NCI-H2029 (cell line): Measurements from ENCODE around the gene SDC4.

Experiments
- DNase-seq: peaks from one replicate; lab custom pipeline; 2025; lab: John Stamatoyannopoulos, UW

Gene SDC4

DNA sequence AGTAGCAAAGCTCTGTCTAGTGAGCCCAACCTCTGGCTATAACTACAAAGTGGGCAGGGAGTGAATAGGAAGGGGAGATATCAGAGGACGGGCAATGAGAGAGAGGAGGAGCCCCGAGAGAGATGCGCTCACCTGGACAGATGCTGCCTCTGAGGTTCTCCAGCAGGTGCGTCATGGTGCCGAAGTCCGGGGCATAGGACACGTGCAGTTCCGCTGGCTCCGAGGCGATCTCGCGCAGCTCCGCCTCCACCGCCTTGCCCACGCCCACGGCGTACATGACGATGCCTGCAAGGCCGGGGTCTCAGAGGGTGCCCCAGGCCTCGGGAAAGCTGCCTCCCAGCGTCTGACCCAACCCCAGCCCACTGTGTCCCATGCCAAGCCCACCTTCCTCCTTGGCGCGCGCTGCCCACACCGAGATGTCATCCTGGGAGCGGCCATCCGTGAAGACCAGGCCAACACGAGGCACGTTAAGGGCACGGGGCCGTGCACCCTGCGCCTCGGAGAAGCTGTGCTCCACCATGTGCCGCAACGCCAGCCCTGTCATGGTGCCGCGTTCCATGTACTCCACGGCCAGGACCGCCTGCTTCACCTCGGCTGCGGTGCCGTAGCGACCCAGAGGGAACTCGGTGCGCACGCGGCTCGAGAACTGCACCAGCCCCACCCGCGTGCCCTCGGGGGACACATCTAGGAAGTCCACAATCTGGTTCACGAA is 50.3 kb downstream of the SDC4 start:
- no peak for DNase-seq

DNA sequence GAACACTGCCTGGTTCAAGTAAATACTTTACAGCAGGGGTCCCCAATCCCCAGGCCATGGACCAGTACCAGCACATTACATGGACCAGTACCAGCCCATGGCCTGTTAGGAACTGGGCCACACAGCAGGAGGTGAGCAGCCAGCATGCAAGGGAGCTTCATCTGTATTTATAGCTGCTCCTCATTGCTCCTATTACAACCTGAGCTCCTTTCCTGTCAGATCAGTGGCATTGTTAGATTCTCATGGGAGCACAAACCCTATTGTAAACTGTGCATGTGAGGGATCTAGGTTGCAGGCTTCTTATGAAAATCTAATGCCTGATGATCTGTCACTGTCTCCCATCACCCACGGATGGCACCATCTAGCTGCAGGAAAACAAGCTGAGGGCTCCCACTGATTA is 53.6 kb downstream of the SDC4 start:
- DNase-seq: no peak

DNA sequence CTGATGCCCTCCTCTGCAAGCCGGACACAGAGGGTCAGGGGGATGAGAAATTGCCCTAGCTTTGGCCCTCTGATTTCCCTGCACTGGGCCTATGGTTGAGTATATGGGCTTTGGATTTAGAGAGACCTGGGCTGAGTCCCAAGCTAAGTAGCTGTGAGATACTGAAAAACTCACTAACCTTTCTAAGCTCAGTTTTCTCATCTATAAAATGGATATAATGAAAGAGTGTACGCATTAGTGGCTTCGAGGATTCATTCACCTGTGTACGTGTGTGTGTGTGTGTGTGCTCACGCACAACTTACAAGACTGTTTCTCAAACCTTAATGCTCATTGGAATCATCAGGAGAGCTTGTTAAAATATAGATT is 54.2 kb downstream of the SDC4 start:
- DNase-seq: no peak

DNA sequence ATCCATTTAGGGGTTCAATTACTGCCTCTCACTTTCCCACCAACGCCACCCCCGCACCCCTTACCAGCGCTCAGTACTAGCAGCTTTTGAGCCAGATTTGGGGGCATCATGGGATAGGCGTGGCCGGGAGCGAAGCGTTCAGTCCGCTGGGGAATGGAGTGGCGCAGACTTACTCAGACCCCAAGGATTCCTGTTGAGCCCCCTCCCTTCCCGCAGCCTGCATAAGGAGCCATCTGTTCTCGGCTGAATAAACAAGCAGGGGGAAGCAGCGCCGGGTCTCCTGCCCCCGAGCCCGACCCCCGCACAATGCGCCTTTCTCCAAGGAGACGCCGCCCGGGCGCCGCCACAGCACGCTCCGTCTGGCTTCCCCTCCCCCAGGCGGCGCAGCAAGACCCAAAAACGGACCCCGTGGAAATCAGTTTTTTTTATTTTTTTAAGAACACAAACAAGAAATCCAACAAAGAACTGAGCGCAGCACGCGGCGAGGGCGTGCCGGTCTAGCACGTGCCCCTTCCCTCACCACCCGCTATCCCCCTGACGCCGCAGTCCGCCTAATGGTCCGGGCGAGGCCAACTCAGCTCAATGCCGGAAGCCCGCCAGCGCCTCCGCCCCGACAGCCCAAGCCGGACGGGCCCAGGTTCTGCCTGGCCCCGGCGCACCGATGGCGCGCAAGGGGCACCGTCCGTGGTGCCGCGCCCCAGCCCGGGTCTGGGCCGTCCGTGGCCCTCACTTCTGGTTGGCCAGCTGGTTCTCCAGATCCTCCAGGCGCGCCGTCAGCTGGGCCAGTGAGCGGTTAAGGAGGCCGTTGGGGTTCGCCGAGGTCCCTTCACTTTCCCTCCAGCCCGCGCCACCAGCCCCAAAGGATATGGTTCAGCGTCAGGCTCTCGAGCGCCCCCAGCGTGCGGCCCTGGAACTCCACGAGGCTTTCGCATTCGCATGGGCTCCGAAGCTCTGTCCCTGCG is 54.9 kb downstream of the SDC4 start:
- peak; percentile 74 for DNase-seq

DNA sequence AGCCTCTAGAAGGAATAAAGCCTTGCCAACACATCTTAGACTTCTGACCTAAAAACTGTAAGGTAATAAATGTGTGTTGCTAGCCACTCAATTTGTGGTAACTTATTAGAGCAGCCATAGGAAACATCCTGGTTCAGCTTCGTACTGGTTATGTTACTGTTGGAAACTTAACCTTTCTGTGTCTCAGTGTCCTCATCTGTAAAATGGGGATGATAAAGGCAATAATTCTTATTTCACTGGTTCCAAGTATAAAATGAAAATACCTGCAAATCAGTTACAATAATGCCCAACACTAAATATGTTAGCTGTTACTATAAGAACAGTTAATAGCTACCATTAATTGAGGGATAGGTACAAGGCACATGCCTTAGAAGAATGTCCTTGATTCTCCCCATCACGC is 55.9 kb downstream of the SDC4 start:
- DNase-seq: no peak

DNA sequence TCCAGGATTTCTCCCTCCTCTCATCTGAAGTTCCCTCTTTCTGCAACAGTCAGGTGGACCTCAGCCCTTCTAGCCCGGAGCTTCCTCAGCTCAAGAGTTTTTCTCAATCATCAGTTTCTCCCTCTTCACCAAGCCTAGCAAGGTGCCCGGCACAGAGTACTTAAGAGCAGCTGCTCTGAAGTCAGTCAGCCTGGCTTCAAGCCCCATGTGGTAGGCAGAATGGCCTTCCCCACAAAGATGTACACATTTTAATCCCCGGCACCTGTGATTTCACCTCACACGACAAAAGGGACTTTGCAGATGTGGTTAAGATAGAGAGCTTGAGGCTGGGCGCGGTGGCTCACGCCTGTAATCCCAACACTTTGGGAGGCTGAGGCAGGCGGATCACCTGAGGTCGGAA is 56.7 kb downstream of the SDC4 start:
- no peak for DNase-seq

DNA sequence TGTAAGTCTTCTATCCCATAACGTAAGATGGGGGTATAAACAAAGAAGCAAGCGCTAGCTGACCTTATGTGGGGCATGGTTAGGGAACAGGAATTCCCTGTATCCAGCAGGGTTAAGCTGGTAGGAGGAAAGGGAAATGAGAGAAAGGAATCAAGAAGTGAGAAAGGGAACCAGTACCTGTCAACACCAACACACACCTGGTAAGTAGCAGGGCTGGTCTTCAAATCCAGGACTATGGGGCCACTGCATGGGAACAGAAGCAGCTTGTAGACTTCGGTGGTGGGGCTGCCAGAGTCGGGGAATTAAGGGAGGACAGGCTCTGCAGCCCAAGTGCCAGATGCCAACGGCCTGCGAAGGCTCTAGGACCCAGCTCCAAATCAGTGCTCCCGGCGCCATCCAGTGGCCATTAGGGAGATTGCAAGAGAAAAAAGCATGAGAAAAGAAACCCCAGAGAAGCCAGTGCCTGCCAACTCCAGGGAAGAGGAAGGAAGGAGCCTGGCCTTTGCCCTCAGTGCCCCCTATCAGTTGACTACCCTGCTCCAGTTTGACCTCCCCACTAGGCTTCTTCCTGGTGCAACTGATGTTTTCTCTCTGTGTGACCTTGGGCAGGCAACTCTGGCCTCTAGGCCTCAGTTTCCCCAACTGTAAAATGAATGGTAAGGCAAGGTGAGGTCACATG is 57.4 kb downstream of the SDC4 start:
- peak; percentile 57 for DNase-seq

DNA sequence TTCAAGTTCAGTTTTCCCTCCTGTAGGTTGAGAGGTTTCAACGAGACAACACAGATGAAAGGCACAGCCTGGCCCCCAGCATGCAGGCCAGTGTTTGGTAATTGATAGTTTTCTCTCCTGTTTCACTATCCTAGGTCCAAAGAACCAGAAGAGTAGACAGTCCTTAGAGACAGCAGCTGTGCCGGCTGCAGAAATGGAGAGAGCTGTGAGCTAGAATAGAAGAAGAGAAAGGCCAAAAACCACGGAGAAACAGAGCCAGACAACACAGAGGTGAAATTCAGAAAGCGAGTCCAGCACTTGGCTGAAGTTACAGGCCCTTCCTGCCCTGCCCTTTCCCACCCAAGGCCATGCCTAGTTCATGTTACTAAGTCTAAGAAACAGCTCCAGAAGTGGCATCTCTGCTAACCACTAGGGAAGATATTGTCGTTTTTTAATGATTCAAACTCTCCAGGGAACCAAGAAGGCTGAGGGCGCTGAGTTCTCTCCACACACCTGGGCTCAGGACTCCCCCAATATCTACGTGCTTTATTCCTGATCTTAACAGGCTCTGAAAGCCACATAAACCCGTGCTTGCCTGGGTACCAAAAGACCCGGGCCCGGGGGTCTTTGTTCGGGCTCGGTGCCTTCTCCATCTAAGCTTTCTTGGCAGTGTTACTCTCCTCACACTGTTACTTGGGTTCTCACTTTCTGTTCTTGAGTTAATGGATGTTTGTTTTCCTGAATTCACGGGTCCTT is 58.1 kb downstream of the SDC4 start:
- no peak for DNase-seq

DNA sequence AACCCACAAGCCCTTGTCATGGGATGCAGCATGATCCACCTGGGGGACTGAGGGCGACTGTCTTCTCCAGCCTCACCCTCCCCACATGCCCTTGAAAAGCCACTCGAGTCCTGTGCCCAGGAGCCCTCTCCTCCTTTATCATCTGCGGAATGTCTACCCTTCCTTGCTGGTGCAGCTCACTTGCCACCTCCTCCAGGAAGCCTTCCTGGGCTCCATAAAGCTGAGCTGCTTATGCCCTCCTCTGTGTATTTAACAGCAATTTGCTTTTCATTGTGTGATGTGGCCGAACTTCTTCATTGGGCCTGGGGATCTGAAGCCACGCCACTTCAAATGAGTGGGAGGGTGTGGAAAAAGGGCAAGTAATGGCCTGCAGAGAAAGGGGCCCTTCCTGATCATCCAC is 59.4 kb downstream of the SDC4 start:
- DNase-seq: no peak

DNA sequence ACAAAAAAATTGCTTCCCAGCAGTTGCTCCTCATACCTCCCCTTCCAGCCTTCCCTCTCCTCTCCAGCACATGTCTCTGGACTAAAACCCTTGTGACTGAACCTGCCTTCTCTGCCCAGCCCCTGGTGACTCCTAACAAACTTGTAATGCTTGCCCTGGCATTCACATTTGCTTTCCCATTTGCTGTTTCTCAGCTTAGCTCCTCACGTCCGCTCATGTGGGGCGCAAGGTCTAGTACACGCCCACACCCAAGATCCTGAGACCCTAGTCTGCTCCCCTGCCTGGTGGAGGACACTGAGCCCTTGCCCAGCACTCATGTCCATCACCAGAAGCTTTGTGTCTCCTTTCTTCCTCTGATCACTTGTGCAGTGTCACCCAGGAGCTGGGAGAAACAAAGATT is 59.8 kb downstream of the SDC4 start:
- no peak for DNase-seq

DNA sequence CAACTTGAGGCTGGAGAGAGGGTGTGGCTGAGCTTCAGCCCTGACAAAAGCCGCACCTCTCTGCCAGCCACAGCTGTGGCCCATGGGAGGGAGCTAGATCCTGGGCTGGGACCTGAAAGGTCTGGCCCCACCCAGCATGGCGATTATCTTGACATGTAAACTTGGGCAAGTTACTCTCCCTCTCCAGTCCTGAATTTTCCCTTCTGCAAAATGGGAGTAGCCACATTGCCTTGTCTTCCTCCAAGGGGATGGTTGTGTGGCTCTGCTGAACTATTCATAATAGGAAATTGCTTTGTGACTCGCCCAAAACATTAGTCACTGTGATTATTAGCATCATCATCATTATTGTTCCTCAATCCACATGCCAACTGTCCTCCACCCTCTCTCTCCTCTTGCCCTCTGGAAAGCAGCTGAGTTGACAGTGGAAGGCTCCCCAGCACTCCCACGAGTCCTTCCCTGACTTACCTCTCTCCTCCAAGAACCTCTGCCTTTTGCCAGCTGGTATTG is 64.6 kb downstream of the SDC4 start:
- no peak for DNase-seq

DNA sequence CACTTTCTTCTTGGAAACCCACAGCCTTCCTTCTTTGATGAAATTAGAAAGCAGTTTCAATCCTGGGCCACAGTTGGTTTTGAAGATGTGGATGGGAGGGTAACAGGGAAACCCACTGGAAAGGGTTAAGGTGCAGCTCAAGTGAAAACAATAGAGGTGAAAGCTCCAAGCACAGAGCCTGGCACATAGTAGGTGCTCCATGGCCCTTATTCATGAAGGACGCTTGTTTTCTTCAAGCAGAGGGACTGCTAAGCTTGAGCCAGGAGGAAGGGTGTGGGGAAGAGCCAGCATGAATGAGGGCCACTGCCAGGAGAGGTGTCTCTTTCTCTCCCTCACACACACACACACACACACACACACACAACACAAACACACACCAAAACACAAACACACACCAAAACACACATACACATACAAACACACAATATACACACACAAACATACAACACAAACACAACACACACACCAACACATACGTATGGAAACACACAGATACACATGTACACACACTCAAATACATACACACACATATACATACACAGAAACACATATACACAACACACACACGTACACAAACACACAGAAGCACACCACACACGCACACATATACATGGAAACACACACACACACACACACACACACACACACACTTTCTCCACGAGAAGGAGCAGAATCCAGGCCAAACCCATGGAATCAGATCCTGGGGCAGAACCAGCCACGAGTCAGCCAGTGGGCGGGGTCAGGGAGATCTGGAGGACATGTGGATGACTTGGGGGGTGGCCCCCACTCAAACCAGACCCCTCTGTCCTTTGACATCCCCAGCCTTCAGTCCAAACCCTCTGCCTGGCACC is 65.3 kb downstream of the SDC4 start:
- no peak for DNase-seq

DNA sequence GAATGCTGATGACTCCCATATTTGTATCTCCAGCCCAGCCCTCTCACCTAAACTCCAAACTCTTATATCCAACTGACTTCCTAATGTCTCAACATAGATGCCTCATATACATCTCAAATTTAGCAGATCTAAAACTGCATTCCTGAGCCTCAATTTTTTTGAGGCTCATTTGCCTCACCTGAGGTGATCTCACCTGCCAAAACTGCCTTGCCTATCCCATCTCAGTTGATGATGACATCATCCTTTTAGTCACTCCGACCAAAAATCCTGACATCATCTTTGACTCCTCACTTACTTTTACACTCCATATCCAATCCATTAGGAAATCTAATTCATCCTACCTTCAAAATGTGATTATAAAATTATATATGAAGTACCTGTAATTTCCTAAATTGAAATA is 68.2 kb downstream of the SDC4 start:
- DNase-seq: no peak

DNA sequence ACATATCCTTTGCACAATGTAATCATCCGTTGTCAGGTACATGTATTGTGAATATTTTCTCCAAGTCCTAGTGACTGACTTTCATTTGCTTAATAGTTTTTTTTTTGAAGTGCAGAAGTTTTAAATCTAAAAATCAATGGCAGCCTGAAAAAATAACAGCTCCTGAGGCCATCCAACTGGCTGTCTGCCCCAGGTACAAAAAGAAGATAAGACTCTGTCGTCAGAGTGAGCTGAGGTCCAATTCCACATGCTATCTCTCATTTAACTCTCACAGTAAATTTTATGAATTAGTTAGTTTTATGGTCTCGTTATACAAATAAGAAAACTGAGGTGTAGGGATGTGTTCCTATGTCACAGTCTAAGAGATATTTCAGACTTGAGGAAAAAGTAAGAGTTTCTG is 72.9 kb downstream of the SDC4 start:
- no peak for DNase-seq
